Left forelimb (tissue), 1 donor: Measurements from ENCODE around the gene XKR7.
"Not testable (repeated sequence)": the region's sequence is repeated elsewhere in the genome, so short reads cannot be mapped to it uniquely, and the experiment has no call there.

Experiments used
- DNase-seq: peaks from one replicate; pipeline ENCODE4 v3.0.0-alpha.2; 2018; ENCODE audit warnings: low spot score

Gene XKR7

GRCh38 chr20:31967830-31968249 is at the start of gene XKR7:
XKR7 (plus strand) TSS chr20:31968151; CDS start chr20:31968176, 25 bp downstream.
- DNase-seq: no peak

- DNase-seq: no peak
These were observed 49.4 kb upstream of the XKR7 start for GRCh38 chr20:31918466-31919105.

GRCh38 chr20:31919410-31920155 is 48.4 kb upstream of the XKR7 start:
- DNase-seq: no peak

GRCh38 chr20:31920275-31920855 is 47.6 kb upstream of the XKR7 start:
- DNase-seq: no peak

GRCh38 chr20:31921480-31921879 is 46.5 kb upstream of the XKR7 start:
- not testable (repeated sequence) for DNase-seq

- no peak for DNase-seq
These were observed 45.8 kb upstream of the XKR7 start for GRCh38 chr20:31922181-31922580.

- DNase-seq: no peak
These were observed 45.4 kb upstream of the XKR7 start for GRCh38 chr20:31922588-31922987.

- no peak for DNase-seq
These were observed 44.3 kb upstream of the XKR7 start for GRCh38 chr20:31923388-31924331.

GRCh38 chr20:31924561-31924960 is 43.4 kb upstream of the XKR7 start:
- no peak for DNase-seq

GRCh38 chr20:31925631-31926030 is 42.3 kb upstream of the XKR7 start:
- no peak for DNase-seq

- no peak for DNase-seq
These were observed 41.5 kb upstream of the XKR7 start for GRCh38 chr20:31926493-31926892.

- DNase-seq: no peak
These were observed 40.3 kb upstream of the XKR7 start for GRCh38 chr20:31927627-31928159.

- not testable (repeated sequence) for DNase-seq
These were observed 38.3 kb upstream of the XKR7 start for GRCh38 chr20:31929631-31930030.

GRCh38 chr20:31930779-31931178 is 37.2 kb upstream of the XKR7 start:
- DNase-seq: no peak

GRCh38 chr20:31933698-31934097 is 34.3 kb upstream of the XKR7 start:
- no peak for DNase-seq

GRCh38 chr20:31934491-31934890 is 33.5 kb upstream of the XKR7 start:
- DNase-seq: no peak

- DNase-seq: no peak
These were observed 32.8 kb upstream of the XKR7 start for GRCh38 chr20:31934968-31935764.

GRCh38 chr20:31936420-31936819 is 31.5 kb upstream of the XKR7 start:
- no peak for DNase-seq

- no peak for DNase-seq
These were observed 30.1 kb upstream of the XKR7 start for GRCh38 chr20:31937820-31938219.

GRCh38 chr20:31939661-31940060 is 28.3 kb upstream of the XKR7 start:
- no peak for DNase-seq

- DNase-seq: no peak
These were observed 24.9 kb upstream of the XKR7 start for GRCh38 chr20:31943052-31943471.
